Measurements from ENCODE around the gene GRM7. TPM values are rescaled to one million over a fixed set of nuclear protein-coding genes. Genes with fewer than 3 reads are reported as not detected.

Gene GRM7
- total and polyA plus RNA-seq, 12 donors = 0.27 to 7.8 (median 3.2) TPM; not detected in 3

DNA sequence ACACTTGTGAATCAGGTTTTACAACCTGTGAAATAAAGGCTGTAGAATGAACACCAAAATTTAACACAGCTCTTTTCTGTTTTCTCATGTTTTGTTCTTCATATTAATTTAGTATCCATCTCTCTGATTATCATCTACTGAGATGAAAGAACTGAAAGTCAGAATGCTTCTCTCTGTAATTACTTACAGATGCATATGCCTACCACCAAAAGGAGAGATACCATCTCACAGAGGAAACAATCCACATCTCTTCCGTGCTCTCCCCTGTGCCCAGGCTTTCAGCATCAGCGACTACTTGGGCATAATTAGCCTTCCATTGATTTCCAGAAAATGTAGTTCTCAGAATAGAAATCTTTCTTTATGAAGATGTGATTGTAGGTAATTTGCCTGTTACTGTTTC is 741.4 kb downstream of the GRM7 start:
- H3K9me3 ChIP-seq (replicated peaks in 1 of 3) = no peaks in the 10 kb centered on the region
- no peaks in the 10 kb centered on the region for H3K4me1 ChIP-seq (replicated peaks in 1 of 2)
- TF ChIP-seq POLR2A (IDR thresholded peaks at IDR 0.05) = no peak
- TF ChIP-seq, protein P1, sequence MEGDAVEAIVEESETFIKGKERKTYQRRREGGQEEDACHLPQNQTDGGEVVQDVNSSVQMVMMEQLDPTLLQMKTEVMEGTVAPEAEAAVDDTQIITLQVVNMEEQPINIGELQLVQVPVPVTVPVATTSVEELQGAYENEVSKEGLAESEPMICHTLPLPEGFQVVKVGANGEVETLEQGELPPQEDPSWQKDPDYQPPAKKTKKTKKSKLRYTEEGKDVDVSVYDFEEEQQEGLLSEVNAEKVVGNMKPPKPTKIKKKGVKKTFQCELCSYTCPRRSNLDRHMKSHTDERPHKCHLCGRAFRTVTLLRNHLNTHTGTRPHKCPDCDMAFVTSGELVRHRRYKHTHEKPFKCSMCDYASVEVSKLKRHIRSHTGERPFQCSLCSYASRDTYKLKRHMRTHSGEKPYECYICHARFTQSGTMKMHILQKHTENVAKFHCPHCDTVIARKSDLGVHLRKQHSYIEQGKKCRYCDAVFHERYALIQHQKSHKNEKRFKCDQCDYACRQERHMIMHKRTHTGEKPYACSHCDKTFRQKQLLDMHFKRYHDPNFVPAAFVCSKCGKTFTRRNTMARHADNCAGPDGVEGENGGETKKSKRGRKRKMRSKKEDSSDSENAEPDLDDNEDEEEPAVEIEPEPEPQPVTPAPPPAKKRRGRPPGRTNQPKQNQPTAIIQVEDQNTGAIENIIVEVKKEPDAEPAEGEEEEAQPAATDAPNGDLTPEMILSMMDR (IDR thresholded peaks at IDR 0.05) = no peak
- H3K4me3 ChIP-seq = no peak overlapping the region
- no peak for DNase-seq
- H3K27ac ChIP-seq = no peak overlapping the region
- H3K27me3 ChIP-seq = no peaks in the 10 kb centered on the region
- intact Hi-C loops (cut with DNase I) = no loop called here
- no peaks in the 10 kb centered on the region for H3K36me3 ChIP-seq (replicated peaks in 1 of 2)
- 79 to 85% (median 81%) methylated on average over 2 of the region's 2 CpGs for WGBS, 4 donors

DNA sequence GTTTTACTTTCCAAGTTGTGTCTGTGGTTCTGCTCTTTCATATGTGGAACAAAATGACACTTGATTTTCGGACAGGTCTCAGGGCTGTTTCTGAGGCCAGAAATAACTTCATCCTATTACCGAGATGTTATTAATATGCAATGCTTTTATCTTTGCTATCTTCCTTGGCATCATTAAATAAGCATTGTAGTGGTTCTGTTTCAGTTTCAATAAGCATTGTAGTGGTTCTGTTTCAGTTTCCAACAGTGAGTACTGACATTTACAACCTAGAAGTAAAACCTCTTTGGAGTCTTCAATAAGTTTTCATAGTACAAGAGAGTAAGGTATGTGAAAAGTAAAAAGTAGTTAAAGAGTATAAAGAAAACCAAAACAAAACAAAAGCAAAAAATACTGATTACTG is 746.2 kb downstream of the GRM7 start:
- H3K9me3 ChIP-seq (replicated peaks in 1 of 3) = no peaks in the 10 kb centered on the region
- no peaks in the 10 kb centered on the region for H3K27me3 ChIP-seq
- WGBS, 4 donors = 53 to 74% (median 59%) methylated on average over 2 of the region's 2 CpGs
- intact Hi-C loops (cut with DNase I) = no loop called here
- H3K27ac ChIP-seq = no peak overlapping the region
- H3K4me1 ChIP-seq (replicated peaks in 1 of 2) = no peaks in the 10 kb centered on the region
- no peaks in the 10 kb centered on the region for H3K36me3 ChIP-seq (replicated peaks in 1 of 2)
- TF ChIP-seq, protein P1 (IDR thresholded peaks at IDR 0.05) = no peak
- no peak for TF ChIP-seq POLR2A (IDR thresholded peaks at IDR 0.05)
- no peak overlapping the region for H3K4me3 ChIP-seq
- DNase-seq = no peak

DNA sequence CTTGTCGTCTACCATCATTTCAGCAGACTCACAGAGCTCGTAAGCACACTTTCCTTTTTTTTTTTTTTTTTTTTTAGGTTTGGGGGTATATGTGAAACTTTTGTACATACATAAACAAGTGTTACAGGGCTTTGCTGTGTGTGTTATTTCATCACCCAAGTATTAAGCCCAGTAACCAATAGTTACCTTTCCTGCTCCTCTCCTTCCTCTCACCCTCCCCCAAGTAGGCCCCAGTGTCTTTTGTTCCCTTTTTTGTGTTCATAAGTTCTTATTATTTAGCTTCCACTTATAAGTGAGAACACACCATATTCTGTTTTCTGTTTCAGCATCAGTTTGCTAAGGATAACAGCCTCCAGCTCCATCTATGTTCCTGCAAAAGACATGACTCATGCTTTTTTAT is 746.8 kb downstream of the GRM7 start:
- Histone ChIP-seq H3K27ac (no peak overlapping the region), H3K4me1 (replicated peaks in 1 of 2) (no peaks in the 10 kb centered on the region), H3K36me3 (replicated peaks in 1 of 2) (no peaks in the 10 kb centered on the region), H3K9me3 (replicated peaks in 1 of 3) (no peaks in the 10 kb centered on the region), H3K4me3 (no peak overlapping the region), H3K27me3 (no peaks in the 10 kb centered on the region)
- intact Hi-C loops (cut with DNase I) = no loop called here
- TF ChIP-seq, protein P1 (IDR thresholded peaks at IDR 0.05) = no peak
- no peak for TF ChIP-seq POLR2A (IDR thresholded peaks at IDR 0.05)
- 72 to 89% (median 84%) methylated on average over 2 of the region's 2 CpGs for WGBS, 4 donors
- DNase-seq = no peak

DNA sequence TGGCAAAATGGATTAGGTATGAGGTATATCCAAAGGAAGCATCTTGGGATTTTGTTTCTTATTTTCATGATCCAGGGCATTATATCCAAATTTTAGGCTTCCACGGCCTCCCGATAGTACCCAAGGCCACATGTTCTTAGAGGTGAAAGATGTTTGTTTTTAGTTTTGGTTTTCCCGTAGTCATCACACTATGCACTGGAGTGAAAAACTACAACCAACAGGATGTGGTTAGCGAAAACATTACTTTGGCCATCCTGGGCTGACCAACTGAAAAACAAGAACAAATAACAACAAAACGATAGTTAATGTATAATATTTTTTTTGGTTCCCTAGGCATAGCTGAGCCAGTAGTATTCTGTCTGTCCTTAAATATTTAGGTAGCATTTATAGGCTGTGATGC is 749.7 kb downstream of the GRM7 start:
- WGBS, 4 donors = 80 to 88% (median 84%) methylated on average over 5 of the region's 5 CpGs

More for the DNA sequence above, 749.7 kb downstream of the GRM7 start:
- no peaks in the 10 kb centered on the region for H3K4me1 ChIP-seq (replicated peaks in 1 of 2)
- H3K4me3 ChIP-seq = no peak overlapping the region
- no peak overlapping the region for H3K27ac ChIP-seq
- no peaks in the 10 kb centered on the region for H3K27me3 ChIP-seq
- TF ChIP-seq, protein P1 (IDR thresholded peaks at IDR 0.05) = no peak
- TF ChIP-seq POLR2A (IDR thresholded peaks at IDR 0.05) = no peak
- intact Hi-C loops (cut with DNase I) = no loop called here
- H3K9me3 ChIP-seq (replicated peaks in 1 of 3) = no peaks in the 10 kb centered on the region
- no peaks in the 10 kb centered on the region for H3K36me3 ChIP-seq (replicated peaks in 1 of 2)
- no peak for DNase-seq

Data from adrenal gland (tissue), 12 donors.